OCI-LY1 (cell line): Measurements from ENCODE around the gene A2M.

Source experiments
- CTCF ChIP-seq: fragments of 200-600 bp; sonication (generic), shearing (Covaris generic); IDR thresholded peaks from 2 replicates; pipeline ENCODE4 v1.5.1; 2017; ENCODE audit warnings: mild to moderate bottlenecking, antibody characterized with exemption, low read length, moderate library complexity, mixed read lengths
- EZH2 ChIP-seq: fragments of 200-600 bp; sonication (generic), shearing (Covaris generic); IDR thresholded peaks from 2 replicates; pipeline ENCODE4 v1.8.0; 2017; ENCODE audit warnings: borderline replicate concordance, mixed run types, mild to moderate bottlenecking, antibody characterized with exemption, low read length, moderate library complexity, mixed read lengths

GRCh38 chr12:9083793-9084192, 31.9 kb downstream of the A2M start:
- TF ChIP-seq CTCF, result no peak
- TF ChIP-seq EZH2, result no peak
